HepG2 (cell line): ENCODE data around the gene ACAT2.

Experiments
- NCOA5 ChIP-seq: sonication (generic); formaldehyde crosslinking; IDR thresholded peaks from 2 replicates; pipeline ENCODE4 v1.4.0; 2020; ENCODE audit warnings: missing genetic modification reagents
- PBX3 ChIP-seq: sonication (generic); formaldehyde crosslinking; IDR thresholded peaks from 2 replicates; pipeline ENCODE4 v1.8.1; 2023; ENCODE audit warnings: missing genetic modification reagents, inconsistent platforms, borderline replicate concordance
- TF ChIP-seq, protein P1 (sequence below): sonication (generic); formaldehyde crosslinking; conservative IDR thresholded peaks from 2 replicates; pipeline ENCODE4 v1.8.0; 2022; ENCODE audit warnings: missing genetic modification reagents

DNA sequence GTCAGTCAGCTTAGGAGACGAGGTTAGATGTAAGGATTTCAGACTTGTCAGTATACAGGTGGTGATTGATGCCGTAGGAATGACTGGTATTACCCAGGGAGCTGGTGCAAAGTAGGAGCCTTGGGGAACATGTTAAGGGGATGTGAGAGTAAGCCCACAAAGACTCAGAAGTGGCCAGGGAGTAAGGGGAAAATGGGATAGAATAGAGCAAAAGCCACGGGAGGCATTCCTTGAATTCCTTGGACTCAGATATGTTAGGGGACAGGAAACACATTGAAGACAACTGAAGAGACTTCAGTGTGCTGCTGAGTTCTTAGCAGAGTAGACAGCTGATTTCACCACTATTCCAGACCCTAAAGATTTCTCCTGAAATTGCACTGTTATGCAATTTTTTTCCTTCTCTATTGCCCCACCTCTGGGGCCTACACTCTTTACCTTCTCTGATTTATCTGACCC, 1.2 kb upstream of the ACAT2 start:
- TF ChIP-seq, protein P1, sequence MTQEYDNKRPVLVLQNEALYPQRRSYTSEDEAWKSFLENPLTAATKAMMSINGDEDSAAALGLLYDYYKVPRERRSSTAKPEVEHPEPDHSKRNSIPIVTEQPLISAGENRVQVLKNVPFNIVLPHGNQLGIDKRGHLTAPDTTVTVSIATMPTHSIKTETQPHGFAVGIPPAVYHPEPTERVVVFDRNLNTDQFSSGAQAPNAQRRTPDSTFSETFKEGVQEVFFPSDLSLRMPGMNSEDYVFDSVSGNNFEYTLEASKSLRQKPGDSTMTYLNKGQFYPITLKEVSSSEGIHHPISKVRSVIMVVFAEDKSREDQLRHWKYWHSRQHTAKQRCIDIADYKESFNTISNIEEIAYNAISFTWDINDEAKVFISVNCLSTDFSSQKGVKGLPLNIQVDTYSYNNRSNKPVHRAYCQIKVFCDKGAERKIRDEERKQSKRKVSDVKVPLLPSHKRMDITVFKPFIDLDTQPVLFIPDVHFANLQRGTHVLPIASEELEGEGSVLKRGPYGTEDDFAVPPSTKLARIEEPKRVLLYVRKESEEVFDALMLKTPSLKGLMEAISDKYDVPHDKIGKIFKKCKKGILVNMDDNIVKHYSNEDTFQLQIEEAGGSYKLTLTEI: no peak
- TF ChIP-seq NCOA5 (CRISPR knock-in tag): no peak
- TF ChIP-seq PBX3 (CRISPR knock-in tag): no peak
